GM12878 (cell line): ENCODE measurements around the gene AGMAT. TPM values are rescaled to one million over a fixed set of nuclear protein-coding genes. Genes with fewer than 3 reads are reported as not detected.

Source experiments
- ATAC-seq: fragments of 200-7000 bp; cut with Tn5 transposase; 3 replicates; pipeline ENCODE4 v1.9.1; 2020; ENCODE audit warnings: mild to moderate bottlenecking, moderate library complexity
- BruUV-seq: library from RNA; stranded (reverse); fragments of 400-500 nt; replicated peaks from 2 replicates; lab custom pipeline; 2021; lab: Mats Ljungman, UMichigan
- CTCF ChIA-PET: fragments of 300-600 bp; sonication (Branson Sonifier 250); formaldehyde crosslinking; extraction: SDS; loops from one replicate; lab custom pipeline; 2021; ENCODE audit warnings: inconsistent platforms; lab: Yijun Ruan, JAX
- POLR2A ChIA-PET: fragments of 350-600 bp; formaldehyde crosslinking; extraction: SDS; loops from one replicate; lab custom pipeline; 2021; ENCODE audit warnings: inconsistent platforms; lab: Charles Lee
- RAD21 ChIA-PET: fragments of 300-600 bp; sonication (Branson Sonifier 250); formaldehyde crosslinking; loops from one replicate; lab custom pipeline; 2023; ENCODE audit warnings: antibody characterized with exemption; ENCODE audit not compliant: unreplicated experiment; lab: Charles Lee
- SMC1A ChIA-PET: fragments of 300-600 bp; sonication (Branson Sonifier 250); formaldehyde crosslinking; loops from one replicate; lab custom pipeline; 2023; ENCODE audit not compliant: unreplicated experiment, uncharacterized antibody; lab: Charles Lee
- DNase-seq: peaks from one replicate; pipeline ENCODE4 v3.0.0-alpha.2; 2011; ENCODE audit warnings: low read depth, low spot score
- FAIRE-seq: peaks from 3 replicates; lab custom pipeline; 2011; peaks lifted over from hg19 to GRCh38; lab: Jason Lieb, UNC
- H2AFZ ChIP-seq: 2 replicates; pipeline ENCODE4 v1.6.0; 2011; ENCODE audit warnings: low read depth, low read length, control low read depth; ENCODE audit not compliant: control insufficient read depth
- H3K27ac ChIP-seq: 2 replicates; pipeline ENCODE4 v1.5.1; 2011; ENCODE audit warnings: control low read depth; ENCODE audit not compliant: control insufficient read depth, insufficient read depth
- H3K27me3 ChIP-seq, 2 experiments: replicated peaks in 1 of 2; 2 replicates each; pipeline versions ENCODE4 v1.6.0 to v1.6.1; 2011; ENCODE audit warnings: low read length in 1 of 2; ENCODE audit not compliant: control insufficient read depth in 2 of 2, insufficient read depth in 2 of 2
- H3K36me3 ChIP-seq, 2 experiments: 2 replicates each; pipeline ENCODE4 v1.5.1; 2011; ENCODE audit warnings: low read length in 1 of 2; ENCODE audit not compliant: control insufficient read depth in 2 of 2, insufficient read depth in 2 of 2
- H3K4me1 ChIP-seq: 2 replicates; pipeline ENCODE4 v1.6.1; 2011; ENCODE audit warnings: mild to moderate bottlenecking, low read length, moderate library complexity, mixed read lengths; ENCODE audit not compliant: control insufficient read depth, insufficient read depth
- H3K4me2 ChIP-seq: 2 replicates; pipeline ENCODE4 v1.6.0; 2011; ENCODE audit warnings: control low read depth; ENCODE audit not compliant: control insufficient read depth, insufficient read depth
- H3K4me3 ChIP-seq: fragments of 200-600 bp; sonication (generic); 2 replicates; pipeline ENCODE4 v1.5.1; 2016
- H3K79me2 ChIP-seq: 2 replicates; pipeline ENCODE4 v1.6.0; 2011; ENCODE audit warnings: low read length; ENCODE audit not compliant: control insufficient read depth, insufficient read depth
- H3K9ac ChIP-seq: 2 replicates; pipeline ENCODE4 v1.8.0; 2011; ENCODE audit warnings: low read length, control low read depth, mixed read lengths; ENCODE audit not compliant: control insufficient read depth, insufficient read depth
- H3K9me3 ChIP-seq: replicated peaks from 3 replicates; pipeline ENCODE4 v1.5.1; 2011; ENCODE audit warnings: mild to moderate bottlenecking, low read length; ENCODE audit not compliant: control insufficient read depth, insufficient read depth
- H4K20me1 ChIP-seq: 2 replicates; pipeline ENCODE4 v1.6.0; 2011; ENCODE audit not compliant: control insufficient read depth, insufficient read depth
- EED ChIP-seq: sonication (generic); IDR thresholded peaks from 2 replicates; pipeline ENCODE4 v1.6.1; 2016; ENCODE audit warnings: antibody characterized with exemption, low read depth
- HDAC6 ChIP-seq: fragments of 200-600 bp; sonication (generic); IDR thresholded peaks from one replicate; pipeline ENCODE4 v1.8.0; 2017; ENCODE audit warnings: antibody characterized with exemption; ENCODE audit not compliant: unreplicated experiment
- IKZF2 ChIP-seq, 2 experiments: fragments of 450-650 bp; IDR thresholded peaks; 2 replicates each; pipeline ENCODE4 v1.6.1; 2017; ENCODE audit warnings: mild to moderate bottlenecking in 2 of 2, moderate library complexity in 2 of 2
- JUNB ChIP-seq: IDR thresholded peaks from 2 replicates; pipeline ENCODE4 v1.6.1; 2016; ENCODE audit warnings: antibody characterized with exemption, mild to moderate bottlenecking
- LARP7 ChIP-seq: fragments of 450-650 bp; IDR thresholded peaks from 2 replicates; pipeline ENCODE4 v1.6.1; 2017; ENCODE audit warnings: mild to moderate bottlenecking
- MEF2A ChIP-seq: IDR thresholded peaks from 2 replicates; pipeline ENCODE4 v1.6.1; 2011; ENCODE audit warnings: low read depth, mild to moderate bottlenecking, low read length, moderate library complexity; ENCODE audit not compliant: insufficient read depth
- MTA2 ChIP-seq: fragments of 450-650 bp; IDR thresholded peaks from 2 replicates; pipeline ENCODE4 v1.6.1; 2016; ENCODE audit warnings: low read depth, mild to moderate bottlenecking, moderate library complexity
- PML ChIP-seq: IDR thresholded peaks from 2 replicates; pipeline ENCODE4 v1.6.1; 2012; ENCODE audit warnings: low read length, inconsistent platforms
- POLR2A ChIP-seq: IDR thresholded peaks from 2 replicates; pipeline ENCODE4 v1.6.1; 2011; ENCODE audit warnings: low read depth, mild to moderate bottlenecking, low read length
- RCOR1 ChIP-seq: conservative IDR thresholded peaks from 2 replicates; pipeline ENCODE4 v1.6.1; 2012; ENCODE audit warnings: low read depth, low read length, improper control_type of control experiment
- RUNX3 ChIP-seq: IDR thresholded peaks from 2 replicates; pipeline ENCODE4 v1.6.1; 2012; ENCODE audit warnings: low read length, inconsistent platforms
- SMAD5 ChIP-seq: IDR thresholded peaks from 2 replicates; pipeline ENCODE4 v1.6.1; 2016; ENCODE audit warnings: antibody characterized with exemption, low read depth
- SPI1 ChIP-seq: IDR thresholded peaks from 2 replicates; pipeline ENCODE4 v1.6.1; 2011; ENCODE audit warnings: low read depth, mild to moderate bottlenecking, low read length, moderate library complexity, borderline replicate concordance; ENCODE audit not compliant: insufficient read depth
- SREBF1 ChIP-seq: IDR thresholded peaks from 2 replicates; pipeline ENCODE4 v1.6.1; 2012; ENCODE audit warnings: mild to moderate bottlenecking, low read length
- STAT1 ChIP-seq: fragments of 450-650 bp; conservative IDR thresholded peaks from 2 replicates; pipeline ENCODE4 v1.6.1; 2014; ENCODE audit warnings: antibody characterized with exemption, mild to moderate bottlenecking
- TCF3 ChIP-seq: IDR thresholded peaks from 2 replicates; pipeline ENCODE4 v1.6.1; 2012; ENCODE audit warnings: low read depth, mild to moderate bottlenecking, low read length, borderline replicate concordance; ENCODE audit not compliant: insufficient read depth
- ZSCAN29 ChIP-seq: fragments of 450-650 bp; IDR thresholded peaks from 2 replicates; pipeline ENCODE4 v1.6.1; 2017; ENCODE audit warnings: mild to moderate bottlenecking, moderate library complexity
- WGBS: methylation state at CpG from one replicate; pipeline ENCODE4 v1.1.6; 2016; ENCODE audit warnings: low lambda C conversion rate; ENCODE audit not compliant: insufficient replicate concordance, insufficient coverage; ENCODE audit errors: missing lambda C conversion rate; 5-methylcytosine and 5-hydroxymethylcytosine counted together
- in situ Hi-C: fragments of 300-500 bp; cut with MboI; formaldehyde crosslinking; loops from 9 replicates; pipeline ENCODE4 v1.14.3; 2018; ENCODE audit warnings: mixed read lengths
- intact Hi-C: fragments of 100-400 bp; cut with micrococcal nuclease; formaldehyde crosslinking; loops from one replicate; pipeline ENCODE4 v1.14.2; 2022; ENCODE audit not compliant: unreplicated experiment
- polyA plus RNA-seq, 11 experiments: library from polyadenylated mRNA; depleted of rRNA in 4 of 11; unstranded in 6 of 11; stranded (reverse) in 5 of 11; fragments of >200 nt; fragmentation: Nextera tagmentation in 4 of 11; fragmentation: Illumina TruSeq in 1 of 11; extraction: Ambion mirVana in 4 of 11; extraction: Trizol in 1 of 11; gene quantifications; 1 replicate in 1 of 11; 2 replicates in 10 of 11; pipeline versions ENCODE4 v1.2.1 to v1.2.3, GENCODE V29; 2011 to 2016; ENCODE audit warnings: inconsistent platforms in 2 of 11, missing spikeins in 2 of 11, low read depth in 1 of 11
- total RNA-seq, 4 experiments: library from RNA; depleted of rRNA in 3 of 4; stranded (reverse); fragments of >200 nt in 3 of 4; fragmentation: Illumina TruSeq in 1 of 4; extraction: Trizol in 1 of 4; gene quantifications; 2 replicates each; pipeline versions ENCODE4 v1.2.1 to v1.2.3, GENCODE V29; 2013 to 2021

Gene AGMAT
- total and polyA plus RNA-seq, 10 of the 15 experiments (the other 5 are each of a cell fraction or from before 2014, with no cell fraction given), result 0.47 to 7.9 (median 4.7) TPM

- H3K4me2 ChIP-seq, result peak overlapping the region; percentile 13; the same call in 1 of the 2 replicates
- DNase-seq (no peak), FAIRE-seq (no peak), ATAC-seq (peak; percentile 31; the same call in 2 of the 3 replicates)
- H3K4me3 ChIP-seq, result no peak overlapping the region
- RAD21 ChIA-PET, result no interaction called here
- in situ Hi-C loops, result no loop called here
- intact Hi-C loops, result no loop called here
- H3K4me1 ChIP-seq, result peaks cover 4% of the 10 kb centered on the region; the same call in 1 of the 2 replicates
- SMC1A ChIA-PET, result interaction anchor here (0.6 to 2.4 kb wide), 3 partner anchors 28 to 49 kb away, joined by 3 to 5 read pairs (median 3); no protein-coding TSS in a partner anchor
- CTCF ChIA-PET, result no interaction called here
- no peaks in the 10 kb centered on the region for H3K27me3 ChIP-seq
- H3K36me3 ChIP-seq, result peaks cover 0 to 3% of the 10 kb centered on the region in 2 experiments; a peak in 1 of 4 replicates
- H3K79me2 ChIP-seq, result peaks cover 8% of the 10 kb centered on the region
- WGBS, result 37% methylated on average over 2 of the region's 2 CpGs
- H3K9ac ChIP-seq, result no peak overlapping the region
- no peaks in the 10 kb centered on the region for H4K20me1 ChIP-seq
- H3K27ac ChIP-seq, result peak overlapping the region; percentile 11; the same call in 1 of the 2 replicates
- BruUV-seq, result no TSS peak
- H3K9me3 ChIP-seq, result no peaks in the 10 kb centered on the region
- POLR2A ChIA-PET, result interaction anchor here (0.6 kb wide), 1 partner anchor 60 kb away, joined by 4 read pairs; no protein-coding TSS in a partner anchor
- TF ChIP-seq POLR2A, result no peak
- no peak for TF ChIP-seq EED
- no peak for TF ChIP-seq SREBF1
- peak; percentile 34; the same call in 1 of the 2 replicates for TF ChIP-seq JUNB
- peak; percentile 51 for TF ChIP-seq RUNX3
- peak in 1 of 2 experiments; percentile 38; a peak in 2 of 4 replicates for TF ChIP-seq IKZF2 (IDR thresholded peaks at IDR 0.05)
- TF ChIP-seq ZSCAN29, result no peak
- no peak for TF ChIP-seq STAT1
- no peak for TF ChIP-seq SMAD5
- TF ChIP-seq TCF3, result no peak
- TF ChIP-seq RCOR1, result no peak
- TF ChIP-seq SPI1, result no peak; the same call in 1 of the 2 replicates
- no peak for TF ChIP-seq HDAC6
- 0 out of 2 replicates have a peak, but pooled peaks have one; percentile 31 for TF ChIP-seq MTA2
- no peak for TF ChIP-seq PML
- TF ChIP-seq MEF2A, result 0 out of 2 replicates have a peak, but pooled peaks have one; percentile 46
- no peak for TF ChIP-seq LARP7
- no peak overlapping the region for H2AFZ ChIP-seq
These were observed 53.2 kb downstream of the AGMAT start for GRCh38 chr1:15531682-15532081.
